DOHH2 (cell line): ENCODE results near the gene GRHL3.
A peak's percentile ranks its signal among the peaks of the same experiment; 100 is the strongest.

ENCODE experiments used
- H3F3A ChIP-seq: fragments of 200-600 bp; sonication (generic), shearing (Covaris generic); 2 replicates; pipeline ENCODE4 v1.6.0; 2016; ENCODE audit warnings: antibody characterized with exemption, mild to moderate bottlenecking; ENCODE audit not compliant: control insufficient read depth, insufficient read depth
- H3K27ac ChIP-seq: fragments of 200-600 bp; sonication (generic); 2 replicates; pipeline ENCODE4 v1.5.1; 2014; ENCODE audit warnings: low read depth, mild to moderate bottlenecking, low read length, moderate library complexity
- H3K27me3 ChIP-seq: fragments of 200-600 bp; sonication (generic); 2 replicates; pipeline ENCODE4 v1.6.1; 2014; ENCODE audit warnings: mild to moderate bottlenecking, low read length, mixed read lengths; ENCODE audit not compliant: control insufficient read depth
- H3K36me3 ChIP-seq: fragments of 200-600 bp; sonication (generic); 2 replicates; pipeline ENCODE4 v1.6.1; 2014; ENCODE audit warnings: mild to moderate bottlenecking, low read length, moderate library complexity, mixed read lengths; ENCODE audit not compliant: control insufficient read depth
- H3K4me1 ChIP-seq: fragments of 200-600 bp; sonication (generic); 2 replicates; pipeline ENCODE4 v1.6.1; 2014; ENCODE audit warnings: mild to moderate bottlenecking, low read length, mixed read lengths; ENCODE audit not compliant: control insufficient read depth
- H3K4me2 ChIP-seq: fragments of 200-600 bp; sonication (generic); 2 replicates; pipeline ENCODE4 v1.6.0; 2014; ENCODE audit warnings: mild to moderate bottlenecking, low read length, moderate library complexity
- H3K4me3 ChIP-seq: fragments of 200-600 bp; sonication (generic); 2 replicates; pipeline ENCODE4 v1.5.1; 2014; ENCODE audit warnings: mild to moderate bottlenecking, low read length, mixed read lengths
- H3K79me2 ChIP-seq: fragments of 200-600 bp; sonication (generic); 2 replicates; pipeline ENCODE4 v1.6.1; 2014; ENCODE audit warnings: mild to moderate bottlenecking, low read length, mixed read lengths; ENCODE audit not compliant: control insufficient read depth
- H3K9me2 ChIP-seq: fragments of 200-600 bp; sonication (generic); replicated peaks from 2 replicates; pipeline ENCODE4 v1.6.1; 2014; ENCODE audit warnings: mild to moderate bottlenecking, low read length, mixed read lengths; ENCODE audit not compliant: control insufficient read depth
- H3K9me3 ChIP-seq: fragments of 200-600 bp; sonication (generic); 2 replicates; pipeline ENCODE4 v1.6.1; 2014; ENCODE audit warnings: antibody characterized with exemption, low read length, mixed read lengths; ENCODE audit not compliant: control insufficient read depth, insufficient read depth
- H4K20me1 ChIP-seq: fragments of 200-600 bp; sonication (generic); 2 replicates; pipeline ENCODE4 v1.6.0; 2014; ENCODE audit warnings: low read depth, mild to moderate bottlenecking, antibody characterized with exemption, low read length, moderate library complexity; ENCODE audit not compliant: control insufficient read depth, insufficient read depth
- CTCF ChIP-seq: fragments of 200-600 bp; sonication (generic); IDR thresholded peaks from one replicate; pipeline ENCODE4 v1.5.1; 2014; ENCODE audit warnings: antibody characterized with exemption, mild to moderate bottlenecking, low read depth, low read length; ENCODE audit not compliant: poor library complexity, severe bottlenecking
- EZH2phosphoT487 ChIP-seq: fragments of 200-600 bp; sonication (generic); IDR thresholded peaks from 2 replicates; pipeline ENCODE4 v1.6.1; 2017; ENCODE audit warnings: borderline replicate concordance, mild to moderate bottlenecking, antibody characterized with exemption, low read length, moderate library complexity, mixed read lengths

GRHL3 gene

DNA sequence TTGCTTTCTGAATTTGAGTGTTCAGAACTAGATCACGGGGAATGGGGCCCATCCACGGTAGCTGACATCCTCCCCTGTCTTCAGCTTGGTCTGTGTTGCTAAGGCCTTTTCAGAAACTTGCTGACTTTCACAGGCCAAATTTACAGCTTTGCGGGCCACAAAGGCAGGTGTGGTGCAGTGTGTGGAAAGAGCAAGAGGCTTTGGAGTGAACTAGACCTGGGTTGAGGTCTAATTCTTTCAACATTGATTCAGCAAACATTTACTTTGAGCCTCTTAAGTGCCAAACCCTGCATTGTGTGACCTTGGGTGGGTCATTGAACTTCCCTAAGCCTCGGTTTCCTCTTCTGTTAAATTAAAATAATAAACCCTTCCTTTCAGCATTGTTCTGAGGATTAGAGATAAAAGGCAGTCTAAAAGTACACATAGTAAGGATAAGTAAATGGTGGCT, 70.1 kb downstream of the GRHL3 start:
- no peak overlapping the region for H3K27ac ChIP-seq
- no peaks in the 10 kb centered on the region for H3K79me2 ChIP-seq
- H3K4me3 ChIP-seq: no peak overlapping the region
- H3K4me1 ChIP-seq: peaks cover 56% of the 10 kb centered on the region
- H3F3A ChIP-seq: peaks cover 24% of the 10 kb centered on the region
- H4K20me1 ChIP-seq: no peaks in the 10 kb centered on the region
- no peaks in the 10 kb centered on the region for H3K9me2 ChIP-seq
- no peaks in the 10 kb centered on the region for H3K27me3 ChIP-seq
- no peaks in the 10 kb centered on the region for H3K9me3 ChIP-seq
- H3K36me3 ChIP-seq: no peaks in the 10 kb centered on the region; the same call in 1 of the 2 replicates
- H3K4me2 ChIP-seq: no peak overlapping the region
- TF ChIP-seq CTCF (no peak), EZH2phosphoT487 (no peak)

GRCh38 chr1:24390924-24391782, 72.0 kb downstream of the GRHL3 start:
- Histone ChIP-seq H3F3A (peaks cover 24% of the 10 kb centered on the region), H3K9me2 (no peaks in the 10 kb centered on the region), H4K20me1 (no peaks in the 10 kb centered on the region), H3K9me3 (no peaks in the 10 kb centered on the region), H3K4me2 (peak overlapping the region; percentile 87), H3K27ac (peak overlapping the region; percentile 87), H3K36me3 (no peaks in the 10 kb centered on the region; the same call in none of the 2 replicates), H3K79me2 (no peaks in the 10 kb centered on the region), H3K4me1 (peaks cover 56% of the 10 kb centered on the region), H3K4me3 (peak overlapping the region; percentile 65), H3K27me3 (no peaks in the 10 kb centered on the region)
- TF ChIP-seq CTCF (peak; percentile 93), EZH2phosphoT487 (no peak)

GRCh38 chr1:24391882-24392603, 72.9 kb downstream of the GRHL3 start:
- Histone ChIP-seq H4K20me1 (no peaks in the 10 kb centered on the region), H3K27ac (peak overlapping the region; percentile 87), H3F3A (peaks cover 24% of the 10 kb centered on the region)

More at GRCh38 chr1:24391882-24392603, 72.9 kb downstream of the GRHL3 start:
- peak overlapping the region; percentile 65 for H3K4me3 ChIP-seq
- peaks cover 47% of the 10 kb centered on the region for H3K4me1 ChIP-seq
- H3K27me3 ChIP-seq: no peaks in the 10 kb centered on the region
- H3K4me2 ChIP-seq: peak overlapping the region; percentile 87
- H3K79me2 ChIP-seq: no peaks in the 10 kb centered on the region
- peaks cover 5% of the 10 kb centered on the region for H3K36me3 ChIP-seq
- H3K9me3 ChIP-seq: no peaks in the 10 kb centered on the region
- no peaks in the 10 kb centered on the region for H3K9me2 ChIP-seq
- peak; percentile 96 for TF ChIP-seq CTCF
- no peak for TF ChIP-seq EZH2phosphoT487
